T1000 (cell line): Measurements from ENCODE around the gene KIF2A.
"Not testable (repeated sequence)": the region's sequence is repeated elsewhere in the genome, so short reads cannot be mapped to it uniquely, and the experiment has no call there.

Experiments
- DNase-seq: peaks from one replicate; lab custom pipeline; 2025; ENCODE audit warnings: mixed read lengths; lab: John Stamatoyannopoulos, UW

The KIF2A gene

GRCh38 chr5:62291829-62292228 is 14.2 kb upstream of the KIF2A start:
- DNase-seq = not testable (repeated sequence)

DNA sequence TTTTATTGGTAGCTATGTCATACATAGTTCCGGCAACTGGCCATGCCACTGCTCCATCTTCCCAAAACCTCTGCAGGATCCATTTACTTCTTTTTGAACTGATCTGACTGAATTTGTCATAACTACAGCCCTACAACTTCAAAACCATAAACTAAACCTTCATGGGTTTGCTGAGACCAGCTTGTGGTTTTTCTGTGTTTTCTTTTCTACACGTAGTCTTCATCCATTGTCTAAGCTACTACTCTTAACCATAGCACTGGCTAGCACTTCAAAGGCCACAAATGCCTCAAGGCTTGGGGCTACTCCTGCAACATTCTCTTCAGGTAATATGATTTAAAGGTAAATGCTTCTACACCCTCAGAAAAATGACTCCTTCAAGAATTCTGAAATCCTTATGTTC is 9.0 kb upstream of the KIF2A start:
- DNase-seq = no peak

DNA sequence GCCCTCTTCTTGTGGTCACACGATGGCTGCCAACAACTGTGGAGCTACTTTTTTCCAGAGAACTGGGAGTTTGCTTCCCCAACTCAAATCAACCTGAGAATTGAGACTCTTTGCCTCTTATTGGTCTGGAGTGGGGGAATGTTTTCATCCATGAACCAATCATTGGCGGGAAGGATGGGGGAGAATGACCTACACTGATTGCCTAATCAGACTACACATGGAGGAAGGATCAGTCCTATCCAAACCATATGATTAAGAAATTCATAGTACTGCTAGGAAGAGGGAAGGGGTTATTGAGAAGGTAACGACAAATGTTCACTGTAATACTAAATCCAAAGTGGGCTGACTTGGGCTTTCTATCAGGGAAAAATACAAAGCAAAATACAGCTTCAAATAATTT is 7.9 kb upstream of the KIF2A start:
- DNase-seq = no peak

DNA sequence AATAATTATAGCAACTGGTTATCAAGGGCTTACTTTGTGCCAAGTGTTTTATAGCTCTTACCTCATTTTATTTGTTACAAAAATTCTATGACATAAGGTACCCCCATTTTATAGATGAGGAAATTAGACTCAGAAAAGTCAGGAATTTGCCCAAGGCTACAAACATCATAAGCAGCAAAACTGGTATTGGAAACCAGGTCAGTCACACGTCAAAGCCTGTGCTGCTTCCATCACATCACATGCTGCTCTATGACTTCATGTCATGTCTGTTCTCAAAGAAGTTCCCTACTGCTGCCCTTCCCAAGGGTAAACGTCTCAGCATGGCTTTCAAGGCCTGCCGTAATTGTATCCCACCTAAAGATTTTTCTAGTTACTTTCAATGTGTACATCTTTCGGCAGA is 6.9 kb upstream of the KIF2A start:
- DNase-seq = no peak

DNA sequence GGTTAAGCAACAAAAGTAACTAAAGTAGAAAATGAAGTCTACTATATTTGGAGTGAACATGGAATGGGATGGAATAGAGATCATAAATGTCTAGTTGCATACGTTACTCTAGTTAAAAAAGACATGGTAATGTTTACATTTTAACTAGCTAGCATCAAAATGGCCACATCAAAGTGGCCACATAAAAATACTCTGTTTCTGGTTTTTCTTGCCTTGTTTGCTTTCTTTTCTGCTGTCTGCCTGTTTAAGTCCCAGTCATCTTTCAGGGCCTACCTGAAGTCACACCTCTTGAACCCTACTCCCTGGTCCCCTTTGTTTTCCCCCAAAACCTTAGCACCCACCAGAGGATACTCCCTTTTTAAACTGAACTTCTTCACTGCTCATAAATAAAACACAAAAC is 6.4 kb upstream of the KIF2A start:
- DNase-seq = no peak

GRCh38 chr5:62305358-62305714 is 670 bp upstream of the KIF2A start:
- no peak for DNase-seq

- no peak for DNase-seq
Measured at GRCh38 chr5:62306323-62306895, 403 bp downstream of the KIF2A start.

DNA sequence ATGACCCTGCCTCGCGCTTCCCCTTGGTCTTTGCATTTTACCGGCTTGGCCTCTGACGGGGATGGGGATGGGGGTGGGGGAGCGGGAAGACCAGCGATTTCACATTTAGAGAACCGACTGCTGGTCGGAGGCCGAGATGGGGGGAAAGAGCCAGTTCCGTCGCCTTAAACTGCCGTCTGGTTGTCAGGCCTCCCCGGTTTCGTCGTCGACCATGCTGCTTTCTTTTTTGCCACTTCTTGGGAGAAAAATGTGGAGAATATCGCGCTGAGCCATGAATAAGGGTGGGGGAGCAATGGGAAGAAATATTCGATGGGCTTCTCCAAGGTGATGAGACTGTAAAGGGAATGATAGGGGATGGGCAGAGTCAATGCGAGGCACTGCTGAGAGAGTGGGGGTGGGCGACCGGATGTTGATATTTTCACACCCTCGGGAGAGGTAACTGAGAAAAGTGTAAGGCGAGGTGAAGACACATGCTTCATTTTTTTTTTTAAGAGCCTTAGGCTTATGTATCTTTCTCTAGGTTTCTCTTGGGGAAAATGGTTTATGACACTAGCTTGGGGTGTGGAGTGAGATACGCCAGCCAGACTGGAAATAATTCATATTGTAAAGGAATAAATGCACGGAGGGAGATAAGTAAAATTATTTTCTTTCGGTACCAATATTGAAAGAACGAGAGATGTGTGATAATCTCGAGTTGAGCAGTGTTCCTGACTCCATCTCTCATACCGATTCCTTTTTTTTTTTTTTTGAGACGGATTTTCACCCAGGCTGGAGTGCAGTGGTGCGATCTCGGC is 1.1 kb downstream of the KIF2A start:
- no peak for DNase-seq

GRCh38 chr5:62308439-62308838 is 2.4 kb downstream of the KIF2A start:
- DNase-seq = no peak

DNA sequence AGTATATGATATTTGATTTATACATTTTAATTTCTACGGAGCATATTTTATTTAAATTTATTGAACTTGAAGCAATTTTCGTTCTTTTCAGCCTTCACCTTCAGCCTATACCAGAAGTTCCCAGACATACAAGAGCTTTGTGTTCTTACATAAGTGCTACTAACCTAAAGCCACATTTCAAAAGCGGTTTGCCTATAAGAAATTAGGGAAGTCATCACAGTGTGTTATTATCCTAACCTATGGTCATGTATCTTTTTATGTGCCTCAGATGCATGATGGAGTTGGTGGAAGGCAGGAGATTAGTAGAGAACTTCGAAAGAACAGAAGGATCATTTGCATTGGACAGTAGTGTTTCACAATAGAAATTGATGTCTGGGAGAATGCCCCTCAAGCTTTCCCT is 3.1 kb downstream of the KIF2A start:
- no peak for DNase-seq

DNA sequence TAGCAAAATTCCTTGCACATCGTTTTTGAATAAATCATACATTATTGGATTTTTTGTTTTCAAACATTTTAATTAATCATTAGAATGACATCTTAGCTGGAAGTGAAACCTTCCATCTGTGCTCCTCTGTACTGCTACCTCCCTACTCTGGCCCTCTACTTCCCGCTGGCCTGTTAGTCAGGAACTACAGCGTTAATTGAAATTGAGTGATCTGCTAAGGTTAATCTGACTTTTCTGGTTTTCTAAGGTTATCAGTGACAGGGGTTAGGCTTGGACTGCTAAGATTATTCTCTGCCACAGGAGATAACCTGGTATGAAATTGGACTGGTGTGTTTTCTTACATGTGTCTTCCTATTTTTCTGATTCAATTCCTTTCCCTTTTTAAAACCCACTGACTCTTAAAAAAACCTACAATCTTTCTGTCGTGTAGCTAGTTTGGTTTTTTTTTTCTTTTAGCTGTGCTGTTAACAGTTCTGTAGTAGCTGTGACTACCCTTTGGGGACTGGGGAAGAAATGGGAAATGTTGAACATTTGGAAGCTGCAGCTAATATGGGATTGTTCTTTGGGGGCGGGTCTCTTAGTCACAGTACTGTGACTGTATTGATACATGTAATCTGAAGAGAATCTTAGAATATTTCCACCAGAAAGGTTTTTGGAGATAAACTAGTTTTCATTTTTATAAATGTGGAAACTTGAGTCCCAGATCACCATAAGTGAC is 4.6 kb downstream of the KIF2A start:
- DNase-seq = no peak

DNA sequence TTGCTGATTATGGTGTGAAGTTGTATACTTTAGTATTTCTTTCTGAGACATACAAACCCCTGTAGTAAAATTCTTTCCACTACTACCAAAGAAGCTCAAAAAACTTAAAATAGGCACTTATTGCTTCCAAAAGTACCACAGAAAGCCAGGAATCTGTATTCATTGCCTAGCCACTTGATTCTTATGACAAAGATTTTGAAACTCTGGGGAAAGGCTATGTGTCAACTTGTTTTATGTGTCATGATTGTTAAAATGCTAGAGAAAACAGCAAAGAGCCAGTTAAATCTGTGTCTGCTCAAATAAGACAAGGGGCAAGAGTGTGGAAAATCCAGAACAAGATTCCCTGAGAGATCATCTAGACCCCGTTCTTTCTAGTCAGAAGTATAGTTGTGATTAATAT is 6.0 kb downstream of the KIF2A start:
- no peak for DNase-seq

DNA sequence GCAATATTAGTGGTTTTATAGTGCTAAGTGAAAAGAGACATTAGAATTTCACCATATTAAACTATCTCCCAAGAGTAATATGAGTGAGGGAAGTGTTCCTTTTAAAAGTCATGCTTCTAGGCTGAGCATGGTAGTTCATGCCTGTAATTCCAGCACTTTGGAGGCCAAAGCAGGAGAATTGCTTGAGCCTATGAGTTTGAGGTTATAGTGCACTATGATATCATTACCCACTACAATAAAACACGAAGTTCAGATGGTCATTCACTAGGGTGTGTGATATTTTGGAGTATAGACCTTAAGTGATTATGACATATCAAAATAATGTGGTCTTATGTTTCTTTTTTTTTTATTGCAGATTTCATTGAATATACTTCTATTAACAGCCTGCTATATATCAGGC is 6.7 kb downstream of the KIF2A start:
- DNase-seq = no peak

DNA sequence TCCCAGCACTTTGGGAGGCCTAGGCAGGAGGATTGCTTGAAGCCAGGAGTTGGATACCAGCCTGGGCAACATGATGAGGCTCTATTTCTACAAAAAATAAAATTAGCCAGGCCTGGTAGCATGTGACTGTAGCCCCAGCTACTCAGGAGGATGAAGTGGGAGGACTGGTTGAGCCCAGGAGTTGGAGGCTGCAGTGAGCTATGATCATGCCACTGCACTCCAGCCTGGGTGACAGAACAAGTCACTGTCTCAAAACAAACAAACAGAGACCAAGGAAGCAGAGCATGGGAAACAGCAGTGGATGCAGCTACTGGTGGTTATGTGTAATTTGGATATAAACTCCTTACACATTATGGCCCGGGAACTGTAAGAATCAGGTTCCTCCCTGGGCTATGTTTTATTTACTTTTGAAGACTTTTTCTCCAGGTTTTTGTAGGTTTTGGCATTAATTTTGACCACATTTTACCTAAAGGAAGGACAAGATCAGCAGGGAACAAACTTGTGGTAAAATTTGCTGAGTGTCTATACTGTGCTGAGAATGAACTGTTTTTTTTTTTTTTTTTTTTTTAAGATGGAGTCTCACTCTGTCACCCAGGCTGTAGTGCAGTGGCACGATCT is 8.3 kb downstream of the KIF2A start:
- DNase-seq = no peak

GRCh38 chr5:62315376-62316175 is 9.6 kb downstream of the KIF2A start:
- DNase-seq = no peak

DNA sequence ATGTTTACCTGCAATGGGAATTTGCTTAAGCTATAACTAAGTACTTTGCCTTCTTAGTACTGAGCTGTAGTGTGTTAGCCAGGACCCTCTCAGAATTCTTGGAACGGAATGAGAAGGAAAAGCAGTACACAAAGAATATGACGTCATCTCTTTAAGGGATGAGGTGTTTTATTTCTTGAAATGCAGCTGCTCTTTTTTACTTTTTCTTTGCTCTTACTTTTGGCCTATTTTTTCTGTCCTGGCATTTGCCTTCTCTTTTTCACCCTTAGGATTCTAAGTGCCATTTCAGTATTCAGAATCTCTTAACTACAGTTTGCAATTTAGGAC is 10.1 kb downstream of the KIF2A start:
- DNase-seq = no peak

DNA sequence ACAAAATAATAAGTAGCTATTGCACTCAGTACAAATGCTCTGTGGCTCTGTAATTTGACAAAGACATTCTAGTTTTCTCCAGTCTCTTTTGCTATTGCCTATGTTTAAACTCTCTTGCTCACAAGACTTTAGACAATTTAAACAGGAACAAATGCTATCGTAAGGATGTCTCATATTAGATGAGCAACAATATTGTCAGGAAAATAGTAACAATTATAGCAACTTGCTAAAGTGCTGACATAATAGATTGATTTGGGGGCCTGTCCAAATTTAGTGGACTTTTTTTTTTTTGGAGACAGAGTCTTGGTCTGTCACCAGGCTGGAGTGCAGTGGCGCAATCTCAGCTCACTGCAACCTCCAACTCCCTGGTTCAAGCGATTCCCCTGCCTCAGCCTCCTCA is 11.8 kb downstream of the KIF2A start:
- no peak for DNase-seq

DNA sequence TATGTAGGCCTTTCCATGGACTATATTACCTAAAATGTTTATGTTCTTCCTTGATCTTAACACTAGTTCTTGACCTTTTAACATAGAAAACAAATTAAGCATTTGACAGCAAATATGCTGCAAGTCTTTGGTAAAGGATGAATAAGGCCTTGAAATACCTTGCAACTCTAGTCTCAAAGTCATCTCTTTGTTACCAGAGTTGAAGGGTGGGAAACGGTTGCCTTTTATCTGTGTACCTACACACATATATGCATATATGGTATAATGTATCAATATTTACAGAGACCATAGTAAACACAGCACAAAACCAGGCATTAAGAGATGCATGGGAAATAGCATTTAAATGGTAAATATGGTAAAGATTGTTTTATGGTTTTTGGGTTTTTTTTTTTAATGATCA is 16.5 kb downstream of the KIF2A start:
- DNase-seq = no peak

DNA sequence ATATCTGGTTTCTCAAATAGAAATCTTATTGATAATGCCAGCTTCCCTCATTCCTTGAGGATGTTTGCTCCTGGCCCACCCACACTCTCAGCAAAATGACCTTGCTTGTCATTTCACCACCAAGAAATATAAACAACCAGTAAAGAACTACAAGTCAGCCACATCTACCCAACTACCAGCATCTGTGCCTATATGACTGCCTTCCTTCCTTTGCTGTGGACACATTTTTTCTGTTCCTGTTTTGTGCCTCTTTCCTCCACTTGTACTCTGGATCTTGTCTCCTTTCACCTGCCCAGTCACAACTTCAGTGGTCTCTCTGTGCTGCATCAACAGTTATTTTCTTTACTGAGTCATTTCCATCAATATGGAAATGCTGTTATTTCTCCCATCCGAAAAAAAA is 20.3 kb downstream of the KIF2A start:
- no peak for DNase-seq

DNA sequence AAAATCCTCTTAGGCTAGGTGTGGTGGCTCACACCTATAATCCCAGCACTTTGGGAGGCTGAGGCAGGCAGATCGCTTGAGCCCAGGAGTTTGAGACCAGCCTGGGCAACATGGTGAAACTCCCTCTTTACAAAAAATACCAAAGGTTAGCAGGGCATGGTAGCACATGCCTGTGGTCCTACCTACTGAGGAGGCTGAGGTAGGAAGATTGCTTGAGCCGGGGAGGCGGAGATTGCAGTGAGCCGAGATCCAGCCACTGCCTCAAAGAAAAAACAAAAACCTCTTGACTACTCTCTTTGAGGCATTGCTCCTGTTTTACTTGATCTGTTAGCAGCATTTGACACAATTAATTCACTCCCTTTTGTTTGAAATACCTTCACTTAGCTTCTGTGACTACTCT is 20.7 kb downstream of the KIF2A start:
- DNase-seq = no peak

- no peak for DNase-seq
Measured at GRCh38 chr5:62327138-62328053, 21.4 kb downstream of the KIF2A start.
